ENCODE results near the gene OXCT1. TPM values are rescaled to one million over a fixed set of nuclear protein-coding genes. Genes with fewer than 3 reads are reported as not detected.

The OXCT1 gene
- total RNA-seq (2012; rRNA removed) (16.3 and 24.7 TPM in 2 replicates), polyA plus RNA-seq (2012; rRNA removed) (10.5 and 14.2 TPM in 2 replicates), Bru-seq, nascent RNA (percentile 65 among the genes with signal in this experiment), BruChase-seq, experiment 1, labeled RNA remaining after a 6-hour chase (percentile 46 among the genes with signal in this experiment), BruChase-seq, experiment 2, labeled RNA remaining after a 2-hour chase (percentile 48 among the genes with signal in this experiment)
- polyA plus RNA-seq (2012; cell fraction: cytosol; rRNA removed) = 1.9 and 2.6 TPM in 2 replicates
- polyA plus RNA-seq (2012; cell fraction: nucleus; rRNA removed; ENCODE audit: low replicate concordance) = 1.8 and 9.2 TPM in 2 replicates
- long read RNA-seq, transcript OXCT1-201 (17 exons, 3,388 nt) = major isoform, 25 of 36 reads
- long read RNA-seq, partial matches to known transcripts = 4 of 36 reads
- long read RNA-seq, other reads (novel, unspliced or antisense) = 6 of 36 reads

- CTCF ChIA-PET = interaction anchor here (0.5 kb wide), 1 partner anchor 902 kb away, joined by 3 read pairs; no protein-coding TSS in a partner anchor
- H3K23ac ChIP-seq (ENCODE audit: low read depth, low read length) = peak within 1 kb of the TSS; percentile 90
- TF ChIP-seq, protein P1, sequence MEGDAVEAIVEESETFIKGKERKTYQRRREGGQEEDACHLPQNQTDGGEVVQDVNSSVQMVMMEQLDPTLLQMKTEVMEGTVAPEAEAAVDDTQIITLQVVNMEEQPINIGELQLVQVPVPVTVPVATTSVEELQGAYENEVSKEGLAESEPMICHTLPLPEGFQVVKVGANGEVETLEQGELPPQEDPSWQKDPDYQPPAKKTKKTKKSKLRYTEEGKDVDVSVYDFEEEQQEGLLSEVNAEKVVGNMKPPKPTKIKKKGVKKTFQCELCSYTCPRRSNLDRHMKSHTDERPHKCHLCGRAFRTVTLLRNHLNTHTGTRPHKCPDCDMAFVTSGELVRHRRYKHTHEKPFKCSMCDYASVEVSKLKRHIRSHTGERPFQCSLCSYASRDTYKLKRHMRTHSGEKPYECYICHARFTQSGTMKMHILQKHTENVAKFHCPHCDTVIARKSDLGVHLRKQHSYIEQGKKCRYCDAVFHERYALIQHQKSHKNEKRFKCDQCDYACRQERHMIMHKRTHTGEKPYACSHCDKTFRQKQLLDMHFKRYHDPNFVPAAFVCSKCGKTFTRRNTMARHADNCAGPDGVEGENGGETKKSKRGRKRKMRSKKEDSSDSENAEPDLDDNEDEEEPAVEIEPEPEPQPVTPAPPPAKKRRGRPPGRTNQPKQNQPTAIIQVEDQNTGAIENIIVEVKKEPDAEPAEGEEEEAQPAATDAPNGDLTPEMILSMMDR (conservative IDR thresholded peaks at IDR 0.05; ENCODE audit: low read depth, low read length) = no peak
- TF ChIP-seq, protein P2, sequence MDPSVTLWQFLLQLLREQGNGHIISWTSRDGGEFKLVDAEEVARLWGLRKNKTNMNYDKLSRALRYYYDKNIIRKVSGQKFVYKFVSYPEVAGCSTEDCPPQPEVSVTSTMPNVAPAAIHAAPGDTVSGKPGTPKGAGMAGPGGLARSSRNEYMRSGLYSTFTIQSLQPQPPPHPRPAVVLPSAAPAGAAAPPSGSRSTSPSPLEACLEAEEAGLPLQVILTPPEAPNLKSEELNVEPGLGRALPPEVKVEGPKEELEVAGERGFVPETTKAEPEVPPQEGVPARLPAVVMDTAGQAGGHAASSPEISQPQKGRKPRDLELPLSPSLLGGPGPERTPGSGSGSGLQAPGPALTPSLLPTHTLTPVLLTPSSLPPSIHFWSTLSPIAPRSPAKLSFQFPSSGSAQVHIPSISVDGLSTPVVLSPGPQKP (IDR thresholded peaks at IDR 0.05; ENCODE audit: borderline replicate concordance, low read depth, low read length) = no peak
- peak; percentile 45; the same call in 1 of the 2 replicates for TF ChIP-seq MXI1 (IDR thresholded peaks at IDR 0.05; ENCODE audit: borderline replicate concordance, low read depth, low read length)
- TF ChIP-seq CEBPB (IDR thresholded peaks at IDR 0.05; ENCODE audit: low read depth, low read length) = no peak
- TF ChIP-seq NFE2L2 (IDR thresholded peaks at IDR 0.05; ENCODE audit: low read depth, low read length) = no peak
- TF ChIP-seq MAFK (IDR thresholded peaks at IDR 0.05; ENCODE audit: low read depth, low read length) = no peak
- TF ChIP-seq, protein P3, sequence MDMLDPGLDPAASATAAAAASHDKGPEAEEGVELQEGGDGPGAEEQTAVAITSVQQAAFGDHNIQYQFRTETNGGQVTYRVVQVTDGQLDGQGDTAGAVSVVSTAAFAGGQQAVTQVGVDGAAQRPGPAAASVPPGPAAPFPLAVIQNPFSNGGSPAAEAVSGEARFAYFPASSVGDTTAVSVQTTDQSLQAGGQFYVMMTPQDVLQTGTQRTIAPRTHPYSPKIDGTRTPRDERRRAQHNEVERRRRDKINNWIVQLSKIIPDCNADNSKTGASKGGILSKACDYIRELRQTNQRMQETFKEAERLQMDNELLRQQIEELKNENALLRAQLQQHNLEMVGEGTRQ (IDR thresholded peaks at IDR 0.05; ENCODE audit: low read depth, low read length) = no peak
- TF ChIP-seq MAZ (IDR thresholded peaks at IDR 0.05; ENCODE audit: borderline replicate concordance, low read depth, low read length) = peak; percentile 60; the same call in 1 of the 2 replicates
- no peak for TF ChIP-seq RFX5 (IDR thresholded peaks at IDR 0.05; ENCODE audit: low read depth, low read length)
- peak; percentile 83 for TF ChIP-seq POLR2A (IDR thresholded peaks at IDR 0.05; ENCODE audit: low read depth, low read length)
Observed at GRCh38 chr5:41869724-41870626, at the start of gene OXCT1. TSS of gene OXCT1 (minus strand) at chr5:41870425. CDS start at chr5:41870358, 67 bp downstream.

More at GRCh38 chr5:41869724-41870626, at the start of gene OXCT1:
- dilution Hi-C loops (cut with HindIII; ENCODE audit: low sequenced_read_pairs, unreplicated experiment) (no loop called here), in situ Hi-C loops (cut with MboI; ENCODE audit: low sequenced_read_pairs) (loop anchor here (25.0 kb wide), 2 partner anchors 717 to 892 kb away; partner anchors contain the start of gene CCDC152), intact Hi-C loops (cut with micrococcal nuclease) (loop anchor here (1.0 to 5.0 kb wide), 2 partner anchors 34 to 172 kb away; partner anchors contain the start of gene RIMOC1)
- peak within 1 kb of the TSS; percentile 77 for H3K4ac ChIP-seq (ENCODE audit: low read depth, low read length)
- peak within 1 kb of the TSS; percentile 95 for H3K4me3 ChIP-seq (ENCODE audit: insufficient read depth, low read depth, low read length)
- H3K79me1 ChIP-seq (ENCODE audit: low read depth in 1 of 2, low read length in 2 of 2) = peaks cover 10 to 25% of the 10 kb centered on the region in 2 experiments
- no peak within 1 kb of the TSS; the same call in 2 of the 3 replicates for H2BK15ac ChIP-seq (ENCODE audit: low read depth, low read length)
- BruUV-seq (replicated peaks) = no TSS peak
- no peaks in the 10 kb centered on the region for H3K27me3 ChIP-seq (ENCODE audit: control insufficient read depth, insufficient read depth, low read length)
- no peak within 1 kb of the TSS for H2BK20ac ChIP-seq (ENCODE audit: low read depth, low read length)
- H2AFZ ChIP-seq (replicated peaks; ENCODE audit: low read length, poor library complexity) = peak within 1 kb of the TSS; percentile 97
- peak within 1 kb of the TSS; percentile 82 for H3K14ac ChIP-seq (replicated peaks; ENCODE audit: low read depth, low read length)
- H3K9me1 ChIP-seq (ENCODE audit: insufficient read depth, low read length) = peaks cover 9% of the 10 kb centered on the region
- H4K5ac ChIP-seq (ENCODE audit: low read depth, low read length) = peak within 1 kb of the TSS; percentile 72
- POLR2A ChIA-PET (ENCODE audit: unreplicated experiment) = no interaction called here
- peak within 1 kb of the TSS; percentile 83 for H3K27ac ChIP-seq (ENCODE audit: insufficient read depth, low read length)
- H4K20me1 ChIP-seq (ENCODE audit: insufficient read depth, low read length) = no peaks in the 10 kb centered on the region
- peak within 1 kb of the TSS; percentile 87 for H4K91ac ChIP-seq (ENCODE audit: insufficient read depth, low read depth, low read length)
- WGBS, 2 experiments (ENCODE audit: extremely low coverage in 2 of 2, insufficient read length in 1 of 2) = 1% methylated on average over 26 of the region's 82 CpGs; no CpG with 5 or more reads in 1 of the 2 experiments
- peak within 1 kb of the TSS; percentile 48; the same call in 1 of the 2 replicates for H3K18ac ChIP-seq (ENCODE audit: low read depth, low read length)
- ATAC-seq (ENCODE audit: low read depth) (peak; percentile 91), DNase-seq (peak; percentile 80)
- H3K9ac ChIP-seq (ENCODE audit: low read depth, low read length) = peak within 1 kb of the TSS; percentile 88
- H4K8ac ChIP-seq (ENCODE audit: low read depth in 2 of 2, low read length in 2 of 2) = peak within 1 kb of the TSS; percentile 81 to 96
- no peaks in the 10 kb centered on the region for H3K9me3 ChIP-seq (ENCODE audit: control insufficient read depth, insufficient read depth, low read length)
- peak within 1 kb of the TSS; percentile 61 for H2BK120ac ChIP-seq (ENCODE audit: low read depth, low read length)
- peaks cover 2% of the 10 kb centered on the region; the same call in 1 of the 2 replicates for H3K4me1 ChIP-seq (ENCODE audit: control insufficient read depth, insufficient read depth, low read length)
- peak within 1 kb of the TSS; percentile 49 for H2BK5ac ChIP-seq (ENCODE audit: low read depth, low read length, poor library complexity, severe bottlenecking)
- no peaks in the 10 kb centered on the region; the same call in 1 of the 2 replicates for H3K36me3 ChIP-seq (ENCODE audit: control insufficient read depth, insufficient read depth, low read length)
- peak within 1 kb of the TSS; percentile 87 for H2AK9ac ChIP-seq (replicated peaks; ENCODE audit: low read depth, low read length, poor library complexity)
- H3K4me2 ChIP-seq (ENCODE audit: low read depth, low read length) = peak within 1 kb of the TSS; percentile 93
- no peak within 1 kb of the TSS for H2AK5ac ChIP-seq (ENCODE audit: low read depth, low read length)
- H3K56ac ChIP-seq (ENCODE audit: extremely low read depth, insufficient read depth, low read length) = peak within 1 kb of the TSS; percentile 60
